Activated effector memory CD4-positive, alpha-beta T cell treated with anti-CD3 and anti-CD28 coated beads, Interleukin-2, amount 50 U/mL, for 16 hours (primary cell): ENCODE results near the gene PPP2R2B.

Source experiments
- DNase-seq: peaks from one replicate; pipeline ENCODE4 v3.0.0-alpha.2; 2020

Gene PPP2R2B

DNA sequence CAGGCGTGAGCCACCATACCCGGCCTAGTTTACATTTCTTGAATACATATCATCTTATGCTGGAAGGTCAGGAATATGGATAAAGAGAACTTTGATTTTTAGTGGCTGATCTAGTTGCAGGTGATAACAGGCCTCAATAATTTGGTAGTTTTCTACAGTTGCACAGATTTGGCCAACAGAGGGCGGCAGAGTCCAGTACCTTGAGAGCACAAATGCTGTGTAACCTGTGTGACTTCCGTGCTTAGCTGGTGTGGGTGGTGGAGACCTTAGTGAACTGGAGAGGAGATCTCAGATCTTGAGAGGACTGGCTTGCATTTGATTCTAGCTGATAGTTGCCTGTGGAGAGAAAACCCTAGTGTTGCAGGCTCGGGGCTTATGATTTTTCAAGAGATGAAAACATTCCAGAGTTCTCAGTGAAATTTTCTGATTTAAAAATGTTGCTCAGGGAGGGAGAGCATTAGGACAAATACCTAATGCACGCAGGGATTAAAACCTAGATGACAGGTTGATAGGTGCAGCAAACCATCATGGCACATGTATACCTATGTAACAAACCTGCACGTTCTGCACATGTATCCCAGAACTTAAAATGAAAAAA is 345.2 kb downstream of the PPP2R2B start:
- DNase-seq = peak; percentile 88
